ENCODE measurements around the gene CD2. TPM values are rescaled to one million over a fixed set of nuclear protein-coding genes. Genes with fewer than 3 reads are reported as not detected.
"Not testable (repeated sequence)": the region's sequence is repeated elsewhere in the genome, so short reads cannot be mapped to it uniquely, and the experiment has no call there.

Gene CD2
- total RNA-seq, 4 donors from 2014 or later, result 9.6 to 36.3 (median 20.9) TPM

- H3K27me3 ChIP-seq, result no peaks in the 10 kb centered on the region
- H3K9me3 ChIP-seq, result peaks cover 0 to 25% (median 4%) of the 10 kb centered on the region in 4 donors
- no peak overlapping the region for H3K4me3 ChIP-seq
- no peak for DNase-seq
- TF ChIP-seq POLR2A (IDR thresholded peaks at IDR 0.05) (no peak), CTCF (IDR thresholded peaks at IDR 0.05) (no peak)
- no peaks in the 10 kb centered on the region for H3K36me3 ChIP-seq
- H3K27ac ChIP-seq, result no peak overlapping the region
- no peaks in the 10 kb centered on the region for H3K4me1 ChIP-seq
Observed at GRCh38 chr1:116748272-116748671, 6.0 kb upstream of the CD2 start.

GRCh38 chr1:116751146-116751545 is 3.1 kb upstream of the CD2 start:
- Histone ChIP-seq H3K4me1 (no peaks in the 10 kb centered on the region), H3K27ac (peak overlapping the region in 1 of 4 donors; percentile 5), H3K9me3 (peaks cover 0 to 17% (median 0%) of the 10 kb centered on the region in 4 donors), H3K36me3 (no peaks in the 10 kb centered on the region), H3K4me3 (no peak overlapping the region), H3K27me3 (no peaks in the 10 kb centered on the region)
- no peak for TF ChIP-seq POLR2A (IDR thresholded peaks at IDR 0.05)
- no peak for TF ChIP-seq CTCF (IDR thresholded peaks at IDR 0.05)
- DNase-seq, result no peak

- DNase-seq, result no peak
- Histone ChIP-seq H3K27me3 (no peaks in the 10 kb centered on the region), H3K27ac (peak overlapping the region in 1 of 4 donors; percentile 5), H3K9me3 (peaks cover 0 to 17% (median 0%) of the 10 kb centered on the region in 4 donors), H3K4me3 (no peak overlapping the region), H3K4me1 (no peaks in the 10 kb centered on the region), H3K36me3 (no peaks in the 10 kb centered on the region)
- TF ChIP-seq CTCF (IDR thresholded peaks at IDR 0.05) (no peak), POLR2A (IDR thresholded peaks at IDR 0.05) (no peak)
Observed at GRCh38 chr1:116751621-116752020, 2.6 kb upstream of the CD2 start.

- Histone ChIP-seq H3K4me1 (no peaks in the 10 kb centered on the region), H3K9me3 (peaks cover 0 to 4% (median 0%) of the 10 kb centered on the region in 4 donors), H3K4me3 (no peak overlapping the region), H3K27me3 (no peaks in the 10 kb centered on the region), H3K27ac (peak overlapping the region in 3 of 4 donors; percentile 22 to 68 (median 25)), H3K36me3 (no peaks in the 10 kb centered on the region)
- TF ChIP-seq POLR2A (IDR thresholded peaks at IDR 0.05) (no peak), CTCF (IDR thresholded peaks at IDR 0.05) (no peak)
- DNase-seq, result no peak
Observed at GRCh38 chr1:116753312-116753711, 918 bp upstream of the CD2 start.

- Histone ChIP-seq H3K36me3 (no peaks in the 10 kb centered on the region), H3K4me3 (peak overlapping the region; percentile 26 to 45 (median 40)), H3K27ac (peak overlapping the region; percentile 40 to 71 (median 64)), H3K4me1 (no peaks in the 10 kb centered on the region), H3K9me3 (no peaks in the 10 kb centered on the region), H3K27me3 (no peaks in the 10 kb centered on the region)
- DNase-seq, result no peak
- no peak for TF ChIP-seq CTCF (IDR thresholded peaks at IDR 0.05)
- TF ChIP-seq POLR2A (IDR thresholded peaks at IDR 0.05), result no peak
Observed at GRCh38 chr1:116755066-116755465, 836 bp downstream of the CD2 start.

GRCh38 chr1:116755681-116756080 is 1.5 kb downstream of the CD2 start:
- Histone ChIP-seq H3K9me3 (no peaks in the 10 kb centered on the region), H3K36me3 (no peaks in the 10 kb centered on the region), H3K27me3 (no peaks in the 10 kb centered on the region), H3K4me1 (no peaks in the 10 kb centered on the region), H3K27ac (peak overlapping the region; percentile 40 to 71 (median 64)), H3K4me3 (peak overlapping the region; percentile 26 to 45 (median 40))
- DNase-seq, result no peak
- no peak for TF ChIP-seq CTCF (IDR thresholded peaks at IDR 0.05)
- TF ChIP-seq POLR2A (IDR thresholded peaks at IDR 0.05), result no peak

GRCh38 chr1:116756092-116756491 is 1.9 kb downstream of the CD2 start:
- Histone ChIP-seq H3K4me3 (peak overlapping the region; percentile 26 to 45 (median 40)), H3K27ac (peak overlapping the region; percentile 40 to 71 (median 64))
- H3K9me3 ChIP-seq, H3K4me1 ChIP-seq, H3K27me3 ChIP-seq, DNase-seq, H3K36me3 ChIP-seq: not testable (repeated sequence)

- peak overlapping the region in 2 of 4 donors; percentile 5 to 68 for H3K27ac ChIP-seq
Observed at GRCh38 chr1:116758456-116758815, 4.2 kb downstream of the CD2 start.

More at GRCh38 chr1:116758456-116758815, 4.2 kb downstream of the CD2 start:
- not testable (repeated sequence) for H3K36me3 ChIP-seq, DNase-seq, H3K9me3 ChIP-seq, H3K4me1 ChIP-seq, H3K27me3 ChIP-seq
- H3K4me3 ChIP-seq, result peak overlapping the region in 3 of 4 donors; percentile 12 to 40 (median 29)
